Measurements from ENCODE around the gene CAPN8.

CAPN8 gene

GRCh38 chr1:223650465-223650864, 15.0 kb downstream of the CAPN8 start:
- Mint-ChIP-seq H3K27ac (no peak overlapping the region), H3K9me3 (no peaks in the 10 kb centered on the region), H3K4me1 (no peaks in the 10 kb centered on the region), H3K4me3 (no peak overlapping the region), H3K36me3 (no peaks in the 10 kb centered on the region), H3K27me3 (peaks cover 59% of the 10 kb centered on the region)
- ATAC-seq, result no peak

- Mint-ChIP-seq H3K4me1 (no peaks in the 10 kb centered on the region), H3K27me3 (peaks cover 67% of the 10 kb centered on the region), H3K27ac (no peak overlapping the region), H3K4me3 (no peak overlapping the region), H3K9me3 (no peaks in the 10 kb centered on the region), H3K36me3 (no peaks in the 10 kb centered on the region)
- ATAC-seq, result no peak
Observed at GRCh38 chr1:223649222-223649621, 16.3 kb downstream of the CAPN8 start.

- no peaks in the 10 kb centered on the region for H3K36me3 Mint-ChIP-seq
- peaks cover 76% of the 10 kb centered on the region for H3K27me3 Mint-ChIP-seq
- H3K4me1 Mint-ChIP-seq, result no peaks in the 10 kb centered on the region
- no peak overlapping the region for H3K27ac Mint-ChIP-seq
- no peaks in the 10 kb centered on the region for H3K9me3 Mint-ChIP-seq
- ATAC-seq, result no peak
- H3K4me3 Mint-ChIP-seq, result no peak overlapping the region
Observed at GRCh38 chr1:223647249-223647648, 18.3 kb downstream of the CAPN8 start.

- ATAC-seq, result no peak
- Mint-ChIP-seq H3K9me3 (no peaks in the 10 kb centered on the region), H3K4me3 (no peak overlapping the region)
Observed at GRCh38 chr1:223645903-223646302, 19.6 kb downstream of the CAPN8 start.

GRCh38 chr1:223642237-223642636, 23.3 kb downstream of the CAPN8 start:
- Mint-ChIP-seq H3K9me3 (peaks cover 10% of the 10 kb centered on the region), H3K4me3 (no peak overlapping the region), H3K27me3 (peaks cover 59% of the 10 kb centered on the region), H3K4me1 (no peaks in the 10 kb centered on the region), H3K27ac (no peak overlapping the region), H3K36me3 (no peaks in the 10 kb centered on the region)
- no peak for ATAC-seq

More at GRCh38 chr1:223645903-223646302, 19.6 kb downstream of the CAPN8 start:
- H3K27ac Mint-ChIP-seq, result no peak overlapping the region
- no peaks in the 10 kb centered on the region for H3K4me1 Mint-ChIP-seq
- H3K27me3 Mint-ChIP-seq, result peaks cover 85% of the 10 kb centered on the region
- H3K36me3 Mint-ChIP-seq, result no peaks in the 10 kb centered on the region

- H3K36me3 Mint-ChIP-seq, result no peaks in the 10 kb centered on the region
- H3K4me3 Mint-ChIP-seq, result no peak overlapping the region
- H3K27me3 Mint-ChIP-seq, result peaks cover 59% of the 10 kb centered on the region
- H3K9me3 Mint-ChIP-seq, result peaks cover 10% of the 10 kb centered on the region
- no peaks in the 10 kb centered on the region for H3K4me1 Mint-ChIP-seq
- ATAC-seq, result no peak
- H3K27ac Mint-ChIP-seq, result no peak overlapping the region
Observed at GRCh38 chr1:223641523-223642039, 23.9 kb downstream of the CAPN8 start.

GRCh38 chr1:223639331-223639749, 26.2 kb downstream of the CAPN8 start:
- no peaks in the 10 kb centered on the region for H3K36me3 Mint-ChIP-seq
- H3K27ac Mint-ChIP-seq, result no peak overlapping the region

GRCh38 chr1:223635236-223635635, 30.3 kb downstream of the CAPN8 start:
- Mint-ChIP-seq H3K27me3 (peaks cover 25% of the 10 kb centered on the region), H3K9me3 (peaks cover 8% of the 10 kb centered on the region), H3K27ac (no peak overlapping the region), H3K4me3 (no peak overlapping the region), H3K4me1 (no peaks in the 10 kb centered on the region), H3K36me3 (no peaks in the 10 kb centered on the region)
- no peak for ATAC-seq

More at GRCh38 chr1:223639331-223639749, 26.2 kb downstream of the CAPN8 start:
- H3K4me3 Mint-ChIP-seq, result no peak overlapping the region
- H3K4me1 Mint-ChIP-seq, result no peaks in the 10 kb centered on the region
- ATAC-seq, result no peak
- peaks cover 10% of the 10 kb centered on the region for H3K9me3 Mint-ChIP-seq
- H3K27me3 Mint-ChIP-seq, result peaks cover 46% of the 10 kb centered on the region

GRCh38 chr1:223634423-223634822, 31.1 kb downstream of the CAPN8 start:
- H3K4me1 Mint-ChIP-seq, result no peaks in the 10 kb centered on the region
- H3K36me3 Mint-ChIP-seq, result no peaks in the 10 kb centered on the region
- ATAC-seq, result no peak
- peaks cover 4% of the 10 kb centered on the region for H3K9me3 Mint-ChIP-seq
- H3K27me3 Mint-ChIP-seq, result peaks cover 25% of the 10 kb centered on the region
- no peak overlapping the region for H3K27ac Mint-ChIP-seq
- no peak overlapping the region for H3K4me3 Mint-ChIP-seq

- Mint-ChIP-seq H3K36me3 (no peaks in the 10 kb centered on the region), H3K9me3 (peaks cover 4% of the 10 kb centered on the region), H3K4me1 (no peaks in the 10 kb centered on the region), H3K27me3 (peaks cover 28% of the 10 kb centered on the region), H3K4me3 (no peak overlapping the region), H3K27ac (no peak overlapping the region)
- peak; percentile 3 for ATAC-seq
Observed at GRCh38 chr1:223631956-223632355, 33.5 kb downstream of the CAPN8 start.

GRCh38 chr1:223631473-223631872, 34.0 kb downstream of the CAPN8 start:
- no peak overlapping the region for H3K27ac Mint-ChIP-seq
- H3K36me3 Mint-ChIP-seq, result no peaks in the 10 kb centered on the region
- H3K4me3 Mint-ChIP-seq, result no peak overlapping the region
- H3K4me1 Mint-ChIP-seq, result no peaks in the 10 kb centered on the region
- H3K27me3 Mint-ChIP-seq, result peaks cover 24% of the 10 kb centered on the region
- peaks cover 4% of the 10 kb centered on the region for H3K9me3 Mint-ChIP-seq
- ATAC-seq, result peak; percentile 77

GRCh38 chr1:223629126-223629457, 36.4 kb downstream of the CAPN8 start:
- ATAC-seq, result no peak
- Mint-ChIP-seq H3K4me1 (no peaks in the 10 kb centered on the region), H3K36me3 (no peaks in the 10 kb centered on the region), H3K4me3 (no peak overlapping the region), H3K27me3 (peaks cover 22% of the 10 kb centered on the region), H3K9me3 (peaks cover 4% of the 10 kb centered on the region), H3K27ac (no peak overlapping the region)

GRCh38 chr1:223628233-223629125, 37.0 kb downstream of the CAPN8 start:
- Mint-ChIP-seq H3K27ac (no peak overlapping the region), H3K4me1 (no peaks in the 10 kb centered on the region), H3K27me3 (peaks cover 16% of the 10 kb centered on the region), H3K9me3 (no peaks in the 10 kb centered on the region), H3K36me3 (no peaks in the 10 kb centered on the region), H3K4me3 (no peak overlapping the region)
- ATAC-seq, result peak; percentile 3

GRCh38 chr1:223622132-223622842, 43.2 kb downstream of the CAPN8 start:
- H3K36me3 Mint-ChIP-seq, result no peaks in the 10 kb centered on the region
- no peaks in the 10 kb centered on the region for H3K9me3 Mint-ChIP-seq
- ATAC-seq, result no peak
- no peak overlapping the region for H3K27ac Mint-ChIP-seq
- no peak overlapping the region for H3K4me3 Mint-ChIP-seq
- no peaks in the 10 kb centered on the region for H3K27me3 Mint-ChIP-seq
- H3K4me1 Mint-ChIP-seq, result peaks cover 18% of the 10 kb centered on the region

- H3K4me3 Mint-ChIP-seq, result no peak overlapping the region
- peak; percentile 86 for ATAC-seq
- no peak overlapping the region for H3K27ac Mint-ChIP-seq
- H3K9me3 Mint-ChIP-seq, result no peaks in the 10 kb centered on the region
- H3K27me3 Mint-ChIP-seq, result no peaks in the 10 kb centered on the region
- H3K36me3 Mint-ChIP-seq, result no peaks in the 10 kb centered on the region
- H3K4me1 Mint-ChIP-seq, result peaks cover 18% of the 10 kb centered on the region
Observed at GRCh38 chr1:223621312-223621734, 44.2 kb downstream of the CAPN8 start.
